ENCODE data around the gene SIRPG.

Gene SIRPG

DNA sequence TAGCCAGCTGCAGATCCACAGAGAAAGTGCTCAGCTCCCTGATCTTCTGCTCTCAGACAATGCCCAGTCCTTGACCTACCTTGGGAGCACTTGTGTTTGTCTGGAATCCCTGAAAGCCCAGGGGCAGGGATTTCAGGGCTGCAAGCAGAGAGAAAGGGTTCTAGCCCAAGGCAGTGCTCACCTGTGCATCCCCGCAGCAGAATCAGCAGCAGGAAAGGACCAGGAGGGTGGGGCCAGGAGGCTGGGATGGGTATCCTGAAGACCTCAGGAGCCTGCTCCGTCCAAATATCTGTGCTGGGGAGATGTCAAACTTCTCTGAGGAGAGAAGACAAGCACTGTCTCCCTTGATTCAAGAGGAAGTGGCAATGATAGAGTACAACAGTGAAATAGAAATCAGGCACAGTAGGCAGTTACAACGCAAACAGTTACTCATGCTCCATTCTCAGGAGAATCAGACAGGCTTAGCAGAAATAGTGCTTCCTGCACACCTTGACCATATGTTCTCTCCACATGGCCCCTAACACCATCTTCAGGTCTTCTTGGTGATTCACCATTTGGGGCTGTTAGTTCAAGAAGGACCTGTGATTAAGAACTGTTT is 28.7 kb upstream of the SIRPG start:
- H3K4me3 ChIP-seq (ENCODE audit: low read depth, low read length), result no peak overlapping the region
- TF ChIP-seq, protein P1, sequence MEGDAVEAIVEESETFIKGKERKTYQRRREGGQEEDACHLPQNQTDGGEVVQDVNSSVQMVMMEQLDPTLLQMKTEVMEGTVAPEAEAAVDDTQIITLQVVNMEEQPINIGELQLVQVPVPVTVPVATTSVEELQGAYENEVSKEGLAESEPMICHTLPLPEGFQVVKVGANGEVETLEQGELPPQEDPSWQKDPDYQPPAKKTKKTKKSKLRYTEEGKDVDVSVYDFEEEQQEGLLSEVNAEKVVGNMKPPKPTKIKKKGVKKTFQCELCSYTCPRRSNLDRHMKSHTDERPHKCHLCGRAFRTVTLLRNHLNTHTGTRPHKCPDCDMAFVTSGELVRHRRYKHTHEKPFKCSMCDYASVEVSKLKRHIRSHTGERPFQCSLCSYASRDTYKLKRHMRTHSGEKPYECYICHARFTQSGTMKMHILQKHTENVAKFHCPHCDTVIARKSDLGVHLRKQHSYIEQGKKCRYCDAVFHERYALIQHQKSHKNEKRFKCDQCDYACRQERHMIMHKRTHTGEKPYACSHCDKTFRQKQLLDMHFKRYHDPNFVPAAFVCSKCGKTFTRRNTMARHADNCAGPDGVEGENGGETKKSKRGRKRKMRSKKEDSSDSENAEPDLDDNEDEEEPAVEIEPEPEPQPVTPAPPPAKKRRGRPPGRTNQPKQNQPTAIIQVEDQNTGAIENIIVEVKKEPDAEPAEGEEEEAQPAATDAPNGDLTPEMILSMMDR (IDR thresholded peaks at IDR 0.05; ENCODE audit: low read depth, low read length), result no peak
- no peak for DNase-seq (ENCODE audit: low read depth, low spot score)
- in situ Hi-C loops (cut with HindIII; ENCODE audit: low sequenced_read_pairs), result no loop called here

DNA sequence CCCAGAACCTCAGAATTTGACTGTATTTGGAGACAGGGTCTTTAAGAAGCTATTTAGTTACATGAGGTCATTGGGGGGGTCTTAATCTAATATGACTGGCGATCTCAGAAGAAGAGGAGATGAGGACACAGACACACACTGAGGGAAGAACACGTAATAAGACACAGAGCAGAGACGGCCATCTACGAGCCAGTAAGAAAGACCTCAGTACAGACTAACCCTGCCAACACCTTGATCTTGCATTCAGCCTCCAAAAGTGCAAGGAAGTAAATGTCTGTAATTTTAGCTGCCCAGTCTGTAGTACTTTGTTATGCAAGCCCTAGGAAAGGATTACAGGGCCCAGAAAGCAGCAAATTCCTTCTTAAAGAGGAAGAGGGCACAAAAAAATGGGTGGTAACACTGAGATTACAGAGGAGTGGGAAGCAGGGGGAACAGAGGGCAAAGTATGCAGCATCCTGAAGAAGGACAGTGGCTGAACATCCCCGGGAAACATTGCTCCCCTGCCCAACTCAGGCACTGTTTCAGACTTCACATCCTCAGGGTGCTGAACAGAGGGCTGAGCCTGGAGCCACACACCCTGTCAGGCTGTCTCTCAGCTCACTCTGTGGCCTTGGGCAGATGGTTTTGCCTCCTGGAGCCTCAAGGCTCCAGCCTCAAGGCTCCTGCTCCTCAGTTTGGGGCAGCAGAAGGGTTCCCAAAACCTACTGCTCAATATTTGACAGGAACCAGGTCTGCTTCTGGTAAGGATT is 27.9 kb upstream of the SIRPG start:
- in situ Hi-C loops (cut with HindIII; ENCODE audit: low sequenced_read_pairs), result no loop called here
- TF ChIP-seq, protein P1 (IDR thresholded peaks at IDR 0.05; ENCODE audit: low read depth, low read length), result no peak
- H3K4me3 ChIP-seq (ENCODE audit: low read depth, low read length), result no peak overlapping the region
- DNase-seq (ENCODE audit: low read depth, low spot score), result no peak

DNA sequence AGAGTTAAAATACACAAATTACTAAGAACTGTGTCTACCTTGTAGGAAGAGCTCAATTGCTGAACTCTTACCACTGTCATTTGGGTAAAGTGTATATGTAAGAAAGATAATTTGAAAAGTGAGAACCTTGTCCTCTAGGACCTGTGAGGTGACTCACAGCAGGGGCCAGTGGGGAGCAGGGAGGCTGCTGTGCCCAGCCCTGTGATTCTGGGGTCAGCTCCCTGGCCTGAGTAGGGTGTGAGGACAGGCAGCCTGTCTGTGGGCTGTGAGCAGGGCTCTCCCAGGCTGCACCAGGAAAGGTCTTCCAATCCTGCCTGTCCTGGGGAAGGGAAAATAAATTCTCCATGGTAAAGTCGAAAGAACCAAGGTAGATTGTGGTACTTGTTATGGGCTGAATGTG is 27.3 kb upstream of the SIRPG start:
- in situ Hi-C loops (cut with HindIII; ENCODE audit: low sequenced_read_pairs), result no loop called here
- H3K4me3 ChIP-seq (ENCODE audit: low read depth, low read length), result no peak overlapping the region
- no peak for DNase-seq (ENCODE audit: low read depth, low spot score)
- TF ChIP-seq, protein P1 (IDR thresholded peaks at IDR 0.05; ENCODE audit: low read depth, low read length), result no peak

DNA sequence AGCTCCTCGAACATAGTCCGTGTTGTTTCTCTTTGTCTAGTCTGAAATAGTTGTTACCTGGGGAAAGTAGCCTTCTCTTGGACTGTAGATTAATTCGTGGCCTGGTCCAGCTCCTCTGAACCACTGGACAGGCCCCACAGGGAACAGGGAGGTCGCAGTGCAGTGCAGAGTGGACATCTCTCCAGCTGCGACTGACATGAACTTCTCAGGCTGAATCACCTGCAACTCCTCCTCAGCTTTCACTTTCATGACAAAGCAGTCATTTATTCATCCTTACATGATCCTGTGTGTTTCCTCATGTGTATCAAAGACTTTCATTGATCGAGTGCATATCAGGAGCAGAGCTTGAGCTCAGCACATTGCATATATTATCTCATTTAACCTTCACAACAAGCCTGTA is 19.1 kb upstream of the SIRPG start:
- H3K4me3 ChIP-seq (ENCODE audit: low read depth, low read length), result no peak overlapping the region
- in situ Hi-C loops (cut with HindIII; ENCODE audit: low sequenced_read_pairs), result no loop called here
- TF ChIP-seq, protein P1 (IDR thresholded peaks at IDR 0.05; ENCODE audit: low read depth, low read length), result no peak
- DNase-seq (ENCODE audit: low read depth, low spot score), result no peak

DNA sequence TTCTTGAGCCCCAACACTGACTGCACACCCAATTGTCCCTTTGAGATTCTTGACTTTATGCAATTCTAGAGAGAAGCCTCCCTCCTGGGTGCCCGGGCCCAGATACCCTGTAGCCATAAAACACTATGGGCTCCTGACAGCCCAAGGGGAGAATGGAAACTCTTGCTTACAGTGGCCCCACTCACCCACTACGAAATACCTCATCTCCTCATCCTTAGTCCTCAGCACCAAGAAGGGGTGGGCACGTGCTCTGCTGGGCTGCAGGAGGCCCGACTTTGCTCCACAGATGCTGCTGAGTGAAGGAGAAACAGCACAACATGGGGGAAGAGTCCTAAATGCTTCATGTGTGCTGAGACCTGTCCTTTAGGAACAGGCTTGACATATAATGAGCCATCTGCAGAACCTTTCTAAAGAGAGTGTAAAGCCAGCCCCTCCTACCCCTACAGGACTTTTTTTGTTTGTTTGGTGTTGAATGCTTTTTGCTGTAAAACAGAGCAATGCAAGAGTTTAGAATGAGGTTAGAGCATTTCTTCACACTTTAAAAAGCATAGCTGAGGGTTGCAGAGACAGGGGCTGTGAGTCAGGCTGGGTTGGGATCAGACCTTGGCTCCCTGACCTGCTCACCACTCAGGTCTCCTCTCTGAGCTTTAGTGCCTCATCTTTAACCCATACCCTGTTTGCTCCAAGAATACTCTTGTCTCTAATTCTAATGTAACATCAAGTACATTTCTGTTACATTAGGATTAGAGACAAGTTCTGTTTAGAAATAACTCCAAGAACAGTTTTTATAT is 17.6 kb upstream of the SIRPG start:
- in situ Hi-C loops (cut with HindIII; ENCODE audit: low sequenced_read_pairs), result no loop called here
- DNase-seq (ENCODE audit: low read depth, low spot score), result no peak
- no peak overlapping the region for H3K4me3 ChIP-seq (ENCODE audit: low read depth, low read length)
- TF ChIP-seq, protein P1 (IDR thresholded peaks at IDR 0.05; ENCODE audit: low read depth, low read length), result no peak

DNA sequence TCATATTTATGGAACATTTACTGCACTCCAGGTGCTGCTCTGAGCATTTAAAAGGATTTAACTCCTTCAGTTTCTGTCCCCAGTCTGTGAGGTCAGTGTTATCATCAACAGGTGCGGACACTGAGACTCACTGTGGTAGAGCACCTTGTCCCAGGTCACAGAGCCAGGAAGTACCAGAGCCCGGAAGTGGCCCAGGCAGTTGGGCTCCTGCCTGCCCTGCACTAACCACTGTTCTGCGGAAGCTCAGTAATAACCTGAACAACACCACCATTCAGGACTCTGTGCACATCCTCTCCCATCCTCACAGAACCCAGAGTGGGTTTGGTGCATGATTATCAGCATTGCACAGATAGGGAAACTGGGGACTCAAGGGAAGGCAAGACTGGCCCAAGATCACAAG is 16.8 kb upstream of the SIRPG start:
- no peak overlapping the region for H3K4me3 ChIP-seq (ENCODE audit: low read depth, low read length)
- TF ChIP-seq, protein P1 (IDR thresholded peaks at IDR 0.05; ENCODE audit: low read depth, low read length), result no peak
- DNase-seq (ENCODE audit: low read depth, low spot score), result no peak
- in situ Hi-C loops (cut with HindIII; ENCODE audit: low sequenced_read_pairs), result no loop called here

Measured in astrocyte of the spinal cord (primary cell).